K562 (cell line): ENCODE results near the gene PGBD1. TPM values are rescaled to one million over a fixed set of nuclear protein-coding genes. Genes with fewer than 3 reads are reported as not detected.

Source experiments
- ATF1 ChIP-seq, 2 experiments: fragments of 450-650 bp in 1 of 2; IDR thresholded peaks; 2 replicates each; pipeline ENCODE4 v1.6.1; 2016; ENCODE audit warnings: missing compliant biosample characterization in 1 of 2, missing genetic modification characterization in 1 of 2
- HDAC2 ChIP-seq: fragments of 450-650 bp; IDR thresholded peaks from 2 replicates; pipeline ENCODE4 v1.6.1; 2016; ENCODE audit warnings: mild to moderate bottlenecking
- HDAC6 ChIP-seq: IDR thresholded peaks from 2 replicates; pipeline ENCODE4 v1.6.1; 2012; ENCODE audit warnings: low read depth, mild to moderate bottlenecking, control low read depth, inconsistent platforms, low read length, moderate library complexity
- JUN ChIP-seq, 2 experiments: sonication (generic) in 1 of 2; formaldehyde crosslinking in 1 of 2; IDR thresholded peaks; 2 replicates each; pipeline versions ENCODE4 v1.6.1 to v1.8.0; 2012 to 2022; ENCODE audit warnings: borderline replicate concordance in 2 of 2, mild to moderate bottlenecking in 2 of 2, improper control_type of control experiment in 1 of 2, low read depth in 1 of 2, low read length in 1 of 2, missing genetic modification reagents in 1 of 2
- KHSRP ChIP-seq: fragments of 450-650 bp; IDR thresholded peaks from 2 replicates; pipeline ENCODE4 v1.6.1; 2017
- MIER1 ChIP-seq: fragments of 450-650 bp; IDR thresholded peaks from 2 replicates; pipeline ENCODE4 v1.6.1; 2016; ENCODE audit warnings: antibody characterized with exemption, mild to moderate bottlenecking, low read depth
- NCOR1 ChIP-seq: fragments of 450-650 bp; IDR thresholded peaks from 2 replicates; pipeline ENCODE4 v1.6.1; 2016; ENCODE audit warnings: mild to moderate bottlenecking, moderate library complexity
- PHB ChIP-seq: fragments of 250-450 bp; sonication (Bioruptor Pico); IDR thresholded peaks from 2 replicates; pipeline ENCODE4 v1.5.0; 2021
- SIN3A ChIP-seq, 2 experiments: fragments of 150-350 bp in 1 of 2; IDR thresholded peaks; 2 replicates each; pipeline ENCODE4 v1.6.1; 2011 to 2016; ENCODE audit warnings: borderline replicate concordance in 2 of 2, low read depth in 2 of 2, low read length in 2 of 2, mild to moderate bottlenecking in 2 of 2, moderate library complexity in 2 of 2; ENCODE audit not compliant: control insufficient read depth in 1 of 2
- SMAD4 ChIP-seq: fragments of 250-450 bp; sonication (Bioruptor Pico); conservative IDR thresholded peaks from 2 replicates; pipeline ENCODE4 v1.8.0; 2021; ENCODE audit warnings: inconsistent platforms, mild to moderate bottlenecking, moderate library complexity
- TBP ChIP-seq: optimal IDR thresholded peaks from 2 replicates; pipeline ENCODE3; 2011; ENCODE audit warnings: low read depth, low read length, improper control_type of control experiment
- YY1 ChIP-seq, 3 experiments: IDR thresholded peaks; 2 replicates each; pipeline ENCODE4 v1.6.1; 2011; ENCODE audit warnings: low read length in 2 of 3, mild to moderate bottlenecking in 2 of 3, moderate library complexity in 2 of 3, borderline replicate concordance in 1 of 3, control low read depth in 1 of 3, low read depth in 1 of 3; ENCODE audit not compliant: insufficient read depth in 3 of 3, insufficient replicate concordance in 2 of 3, control insufficient read depth in 1 of 3, insufficient read length in 1 of 3; ENCODE audit errors: extremely low read depth in 1 of 3
- polyA plus RNA-seq, 8 experiments: library from polyadenylated mRNA; depleted of rRNA in 4 of 8; stranded (reverse) in 5 of 8; unstranded in 3 of 8; fragments of >200 nt; fragmentation: Nextera tagmentation in 2 of 8; fragmentation: Illumina TruSeq in 1 of 8; extraction: Ambion mirVana in 2 of 8; extraction: Trizol in 1 of 8; gene quantifications; 2 replicates each; pipeline versions ENCODE4 v1.2.1 to v1.2.3, GENCODE V29; 2011 to 2014; ENCODE audit warnings: inconsistent platforms in 1 of 8, missing spikeins in 1 of 8
- total RNA-seq, 7 experiments: library from RNA; depleted of rRNA in 6 of 7; stranded (reverse); fragments of >200 nt in 6 of 7; fragmentation: Illumina TruSeq in 2 of 7; extraction: Trizol in 2 of 7; gene quantifications; 2 replicates each; pipeline versions ENCODE4 v1.2.1 to v1.2.3, GENCODE V29; 2011 to 2021; ENCODE audit warnings: low replicate concordance in 1 of 7
- TF ChIP-seq, protein P1 (sequence below): sonication (generic); formaldehyde crosslinking; IDR thresholded peaks from 2 replicates; pipeline ENCODE4 v1.8.0; 2022; ENCODE audit warnings: mild to moderate bottlenecking, missing genetic modification reagents
- TF ChIP-seq, protein P2 (sequence below): sonication (generic); formaldehyde crosslinking; IDR thresholded peaks from 2 replicates; pipeline ENCODE4 v1.8.0; 2022; ENCODE audit warnings: missing genetic modification reagents, mild to moderate bottlenecking, moderate library complexity, borderline replicate concordance
- TF ChIP-seq, protein P3 (sequence below): fragments of 250-450 bp; sonication (Bioruptor Pico); IDR thresholded peaks from 2 replicates; pipeline ENCODE4 v1.5.0; 2021
- TF ChIP-seq, protein P4 (sequence below): fragments of 250-450 bp; sonication (Bioruptor Pico); IDR thresholded peaks from 2 replicates; pipeline ENCODE4 v1.4.0; 2020; ENCODE audit warnings: mild to moderate bottlenecking

The PGBD1 gene
- total and polyA plus RNA-seq, 9 of the 15 experiments (the other 6 are each of a cell fraction or from before 2014, with no cell fraction given) = 3.3 to 9.0 (median 7.3) TPM

DNA sequence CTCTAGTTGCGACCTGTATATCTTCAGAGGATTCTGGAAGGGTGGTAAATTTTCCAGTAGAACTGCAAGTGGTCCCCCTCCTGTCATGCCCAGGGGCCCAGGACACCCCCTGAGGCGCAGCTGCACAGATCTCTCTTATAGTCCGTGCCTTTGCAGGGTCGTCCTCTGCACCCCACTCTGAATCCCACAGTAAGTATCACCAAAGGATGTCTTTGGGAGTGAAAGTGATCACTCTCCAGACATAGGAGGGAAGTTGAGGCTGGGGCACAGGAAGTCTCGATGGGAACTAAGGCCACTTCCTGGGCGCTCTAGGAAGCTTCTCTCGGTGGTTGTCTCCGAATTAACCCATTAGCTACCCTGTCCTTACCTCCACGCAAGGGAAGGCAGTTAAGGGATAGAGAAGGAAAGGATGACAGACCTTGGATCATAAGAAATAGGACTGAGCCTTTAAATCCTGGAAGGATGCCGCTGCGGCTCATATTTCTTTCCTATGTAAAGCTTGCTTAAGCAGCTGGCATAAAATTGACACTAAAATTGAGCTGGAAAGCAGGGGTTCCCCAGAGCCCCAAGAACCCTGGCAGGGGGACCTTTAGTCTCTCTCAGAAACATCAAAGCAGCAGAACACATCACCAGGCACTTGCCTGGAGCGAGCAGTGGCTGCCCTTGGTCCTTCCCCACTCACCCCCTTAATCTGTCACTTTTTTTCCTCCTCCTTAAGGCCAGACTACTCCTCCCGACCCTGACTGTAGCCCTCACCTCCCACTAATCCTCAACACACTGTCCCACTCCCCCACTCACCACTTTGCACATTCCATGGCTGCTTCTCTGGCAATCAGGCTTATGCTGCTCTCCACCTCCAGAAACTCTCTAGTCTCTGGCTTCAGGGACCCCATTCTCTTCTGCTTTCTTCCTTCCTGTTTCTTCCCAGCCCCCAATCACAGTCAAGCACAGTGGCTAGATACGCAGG lies 29.1 kb upstream of the PGBD1 start, which contains the start of gene ZKSCAN4 (continued):
- TF ChIP-seq, protein P1, sequence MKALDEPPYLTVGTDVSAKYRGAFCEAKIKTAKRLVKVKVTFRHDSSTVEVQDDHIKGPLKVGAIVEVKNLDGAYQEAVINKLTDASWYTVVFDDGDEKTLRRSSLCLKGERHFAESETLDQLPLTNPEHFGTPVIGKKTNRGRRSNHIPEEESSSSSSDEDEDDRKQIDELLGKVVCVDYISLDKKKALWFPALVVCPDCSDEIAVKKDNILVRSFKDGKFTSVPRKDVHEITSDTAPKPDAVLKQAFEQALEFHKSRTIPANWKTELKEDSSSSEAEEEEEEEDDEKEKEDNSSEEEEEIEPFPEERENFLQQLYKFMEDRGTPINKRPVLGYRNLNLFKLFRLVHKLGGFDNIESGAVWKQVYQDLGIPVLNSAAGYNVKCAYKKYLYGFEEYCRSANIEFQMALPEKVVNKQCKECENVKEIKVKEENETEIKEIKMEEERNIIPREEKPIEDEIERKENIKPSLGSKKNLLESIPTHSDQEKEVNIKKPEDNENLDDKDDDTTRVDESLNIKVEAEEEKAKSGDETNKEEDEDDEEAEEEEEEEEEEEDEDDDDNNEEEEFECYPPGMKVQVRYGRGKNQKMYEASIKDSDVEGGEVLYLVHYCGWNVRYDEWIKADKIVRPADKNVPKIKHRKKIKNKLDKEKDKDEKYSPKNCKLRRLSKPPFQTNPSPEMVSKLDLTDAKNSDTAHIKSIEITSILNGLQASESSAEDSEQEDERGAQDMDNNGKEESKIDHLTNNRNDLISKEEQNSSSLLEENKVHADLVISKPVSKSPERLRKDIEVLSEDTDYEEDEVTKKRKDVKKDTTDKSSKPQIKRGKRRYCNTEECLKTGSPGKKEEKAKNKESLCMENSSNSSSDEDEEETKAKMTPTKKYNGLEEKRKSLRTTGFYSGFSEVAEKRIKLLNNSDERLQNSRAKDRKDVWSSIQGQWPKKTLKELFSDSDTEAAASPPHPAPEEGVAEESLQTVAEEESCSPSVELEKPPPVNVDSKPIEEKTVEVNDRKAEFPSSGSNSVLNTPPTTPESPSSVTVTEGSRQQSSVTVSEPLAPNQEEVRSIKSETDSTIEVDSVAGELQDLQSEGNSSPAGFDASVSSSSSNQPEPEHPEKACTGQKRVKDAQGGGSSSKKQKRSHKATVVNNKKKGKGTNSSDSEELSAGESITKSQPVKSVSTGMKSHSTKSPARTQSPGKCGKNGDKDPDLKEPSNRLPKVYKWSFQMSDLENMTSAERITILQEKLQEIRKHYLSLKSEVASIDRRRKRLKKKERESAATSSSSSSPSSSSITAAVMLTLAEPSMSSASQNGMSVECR (CRISPR knock-in tag) = peak; percentile 65
- TF ChIP-seq SMAD4 (CRISPR knock-in tag) = peak; percentile 85
- TF ChIP-seq MIER1 = 0 out of 2 replicates have a peak, but pooled peaks have one; percentile 53
- TF ChIP-seq, protein P2, sequence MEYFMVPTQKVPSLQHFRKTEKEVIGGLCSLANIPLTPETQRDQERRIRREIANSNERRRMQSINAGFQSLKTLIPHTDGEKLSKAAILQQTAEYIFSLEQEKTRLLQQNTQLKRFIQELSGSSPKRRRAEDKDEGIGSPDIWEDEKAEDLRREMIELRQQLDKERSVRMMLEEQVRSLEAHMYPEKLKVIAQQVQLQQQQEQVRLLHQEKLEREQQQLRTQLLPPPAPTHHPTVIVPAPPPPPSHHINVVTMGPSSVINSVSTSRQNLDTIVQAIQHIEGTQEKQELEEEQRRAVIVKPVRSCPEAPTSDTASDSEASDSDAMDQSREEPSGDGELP (CRISPR knock-in tag) = peak; percentile 25
- TF ChIP-seq, protein P3, sequence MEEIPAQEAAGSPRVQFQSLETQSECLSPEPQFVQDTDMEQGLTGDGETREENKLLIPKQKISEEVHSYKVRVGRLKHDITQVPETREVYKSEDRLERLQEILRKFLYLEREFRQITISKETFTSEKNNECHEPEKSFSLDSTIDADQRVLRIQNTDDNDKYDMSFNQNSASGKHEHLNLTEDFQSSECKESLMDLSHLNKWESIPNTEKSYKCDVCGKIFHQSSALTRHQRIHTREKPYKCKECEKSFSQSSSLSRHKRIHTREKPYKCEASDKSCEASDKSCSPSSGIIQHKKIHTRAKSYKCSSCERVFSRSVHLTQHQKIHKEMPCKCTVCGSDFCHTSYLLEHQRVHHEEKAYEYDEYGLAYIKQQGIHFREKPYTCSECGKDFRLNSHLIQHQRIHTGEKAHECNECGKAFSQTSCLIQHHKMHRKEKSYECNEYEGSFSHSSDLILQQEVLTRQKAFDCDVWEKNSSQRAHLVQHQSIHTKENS (CRISPR knock-in tag) = no peak
- no peak for TF ChIP-seq HDAC6
- no peak for TF ChIP-seq PHB (CRISPR knock-in tag)
- no peak for TF ChIP-seq ATF1 (CRISPR knock-in tag; IDR thresholded peaks at IDR 0.05)
- peak; percentile 63; the same call in 1 of the 2 replicates for TF ChIP-seq ATF1 (tag; IDR thresholded peaks at IDR 0.05)
- TF ChIP-seq KHSRP = no peak
- TF ChIP-seq YY1 (IDR thresholded peaks at IDR 0.05; ENCODE audit: borderline replicate concordance in 1 of 3, control insufficient read depth in 1 of 3, extremely low read depth in 1 of 3, insufficient read depth in 3 of 3, insufficient read length in 1 of 3, insufficient replicate concordance in 2 of 3, low read depth in 1 of 3, low read length in 2 of 3) = peak in 2 of 3 experiments; percentile 41 to 70
- peak; percentile 73 for TF ChIP-seq TBP
- peak; percentile 66 for TF ChIP-seq JUN (IDR thresholded peaks at IDR 0.05; ENCODE audit: borderline replicate concordance, low read depth, low read length)
- no peak; the same call in 1 of the 2 replicates for TF ChIP-seq JUN (CRISPR knock-in tag; IDR thresholded peaks at IDR 0.05; ENCODE audit: borderline replicate concordance)
- peak; percentile 75 to 82; a peak in 3 of 4 replicates for TF ChIP-seq SIN3A (IDR thresholded peaks at IDR 0.05; ENCODE audit: borderline replicate concordance in 2 of 2, control insufficient read depth in 1 of 2, low read depth in 2 of 2, low read length in 2 of 2)
- TF ChIP-seq NCOR1 = peak; percentile 34; the same call in 1 of the 2 replicates
- no peak; the same call in none of the 2 replicates for TF ChIP-seq HDAC2
- TF ChIP-seq, protein P4, sequence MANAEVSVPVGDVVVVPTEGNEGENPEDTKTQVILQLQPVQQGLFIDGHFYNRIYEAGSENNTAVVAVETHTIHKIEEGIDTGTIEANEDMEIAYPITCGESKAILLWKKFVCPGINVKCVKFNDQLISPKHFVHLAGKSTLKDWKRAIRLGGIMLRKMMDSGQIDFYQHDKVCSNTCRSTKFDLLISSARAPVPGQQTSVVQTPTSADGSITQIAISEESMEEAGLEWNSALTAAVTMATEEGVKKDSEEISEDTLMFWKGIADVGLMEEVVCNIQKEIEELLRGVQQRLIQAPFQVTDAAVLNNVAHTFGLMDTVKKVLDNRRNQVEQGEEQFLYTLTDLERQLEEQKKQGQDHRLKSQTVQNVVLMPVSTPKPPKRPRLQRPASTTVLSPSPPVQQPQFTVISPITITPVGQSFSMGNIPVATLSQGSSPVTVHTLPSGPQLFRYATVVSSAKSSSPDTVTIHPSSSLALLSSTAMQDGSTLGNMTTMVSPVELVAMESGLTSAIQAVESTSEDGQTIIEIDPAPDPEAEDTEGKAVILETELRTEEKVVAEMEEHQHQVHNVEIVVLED (CRISPR knock-in tag) = peak; percentile 42; the same call in 1 of the 2 replicates
